22Rv1 (cell line): ENCODE data around the gene MAGI1.
"Not testable (repeated sequence)": the region's sequence is repeated elsewhere in the genome, so short reads cannot be mapped to it uniquely, and the experiment has no call there.

Source experiments
- H3K27ac ChIP-seq: fragments of 450-650 bp; 2 replicates; pipeline ENCODE4 v1.5.1; 2017
- CTCF ChIP-seq: fragments of 450-650 bp; IDR thresholded peaks from 2 replicates; pipeline ENCODE4 v1.5.1; 2017; ENCODE audit warnings: mild to moderate bottlenecking
- ZFX ChIP-seq: fragments of 450-650 bp; IDR thresholded peaks from 2 replicates; pipeline ENCODE4 v1.6.1; 2017; ENCODE audit warnings: antibody characterized with exemption, borderline replicate concordance

The MAGI1 gene

DNA sequence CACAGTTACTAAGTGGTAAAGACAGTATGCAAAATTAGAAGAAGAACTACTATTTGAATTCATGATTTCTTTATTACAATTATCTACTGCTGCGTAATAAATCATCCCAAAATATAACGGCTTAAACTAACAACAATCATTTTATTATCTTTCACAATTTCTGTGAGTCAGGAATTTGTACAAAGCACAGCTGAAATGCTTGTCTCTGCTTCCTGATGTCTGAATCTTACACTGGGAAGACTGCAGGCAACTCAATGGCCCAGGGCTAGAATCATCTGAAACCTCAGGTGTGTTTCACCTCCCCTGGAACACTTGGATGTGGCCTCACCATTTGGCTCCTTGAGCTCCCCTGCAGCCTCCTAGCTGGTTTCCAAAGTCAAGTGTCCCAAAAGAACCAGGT, 145.1 kb downstream of the MAGI1 start:
- H3K27ac ChIP-seq, result no peak overlapping the region

GRCh38 chr3:65891477-65891876, 147.2 kb downstream of the MAGI1 start:
- H3K27ac ChIP-seq, result not testable (repeated sequence)

More for the DNA sequence above, 145.1 kb downstream of the MAGI1 start:
- no peak for TF ChIP-seq ZFX

GRCh38 chr3:65890328-65890727, 148.4 kb downstream of the MAGI1 start:
- no peak overlapping the region for H3K27ac ChIP-seq
- TF ChIP-seq CTCF (no peak), ZFX (no peak)

- no peak overlapping the region for H3K27ac ChIP-seq
- TF ChIP-seq ZFX, result no peak
- no peak for TF ChIP-seq CTCF
Observed at GRCh38 chr3:65889707-65890099, 149.0 kb downstream of the MAGI1 start.

GRCh38 chr3:65888980-65889706, 149.6 kb downstream of the MAGI1 start:
- no peak for TF ChIP-seq ZFX

DNA sequence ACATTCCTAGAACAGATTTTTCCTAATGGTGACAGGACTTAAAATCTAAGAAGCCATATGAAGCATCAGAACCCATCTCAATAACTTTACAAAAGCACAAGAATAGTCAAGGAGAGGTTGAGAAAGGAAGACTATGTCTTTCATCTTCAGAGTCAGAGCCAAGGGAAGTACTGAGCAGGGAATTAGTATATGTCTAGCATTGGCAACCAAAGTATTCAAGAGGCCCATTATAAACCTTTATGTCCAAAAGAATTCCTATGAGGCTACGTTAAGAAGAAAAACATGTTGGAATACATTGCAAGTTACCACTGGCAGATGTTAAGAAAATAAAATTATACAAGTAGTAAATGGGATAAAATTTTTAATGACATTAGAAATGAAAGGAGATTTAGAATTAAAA, 150.5 kb downstream of the MAGI1 start:
- TF ChIP-seq CTCF (no peak), ZFX (no peak)
- no peak overlapping the region for H3K27ac ChIP-seq

More at GRCh38 chr3:65888980-65889706, 149.6 kb downstream of the MAGI1 start:
- no peak overlapping the region for H3K27ac ChIP-seq

- no peak for TF ChIP-seq ZFX
- H3K27ac ChIP-seq, result no peak overlapping the region
Observed at GRCh38 chr3:65886391-65886790, 152.3 kb downstream of the MAGI1 start.

- peak overlapping the region; percentile 32 for H3K27ac ChIP-seq
- TF ChIP-seq ZFX (no peak), CTCF (no peak)
Observed at GRCh38 chr3:65884071-65884470, 154.6 kb downstream of the MAGI1 start.

DNA sequence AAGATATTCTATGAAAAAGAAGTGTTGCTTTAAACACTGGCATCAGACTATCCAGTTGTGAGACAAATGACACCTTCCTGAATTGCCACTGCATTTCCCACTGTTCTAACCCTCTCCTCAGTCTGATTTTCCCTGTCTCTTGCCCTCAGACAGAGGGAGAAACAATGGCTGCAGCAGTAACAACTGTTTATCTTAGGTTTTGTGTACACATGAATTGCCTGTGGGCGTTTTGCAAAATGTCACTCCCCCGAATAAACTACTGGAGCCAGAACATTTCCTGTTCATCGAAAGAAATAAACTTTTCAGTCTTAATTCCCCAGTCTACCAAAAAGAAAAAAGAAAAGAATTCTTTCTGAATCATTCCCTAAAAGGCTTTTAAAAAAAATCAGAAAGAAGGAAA, 155.1 kb downstream of the MAGI1 start:
- peak overlapping the region; percentile 32 for H3K27ac ChIP-seq
- no peak for TF ChIP-seq ZFX
- no peak for TF ChIP-seq CTCF
